Measurements from ENCODE around the gene FAM193B.

FAM193B gene

DNA sequence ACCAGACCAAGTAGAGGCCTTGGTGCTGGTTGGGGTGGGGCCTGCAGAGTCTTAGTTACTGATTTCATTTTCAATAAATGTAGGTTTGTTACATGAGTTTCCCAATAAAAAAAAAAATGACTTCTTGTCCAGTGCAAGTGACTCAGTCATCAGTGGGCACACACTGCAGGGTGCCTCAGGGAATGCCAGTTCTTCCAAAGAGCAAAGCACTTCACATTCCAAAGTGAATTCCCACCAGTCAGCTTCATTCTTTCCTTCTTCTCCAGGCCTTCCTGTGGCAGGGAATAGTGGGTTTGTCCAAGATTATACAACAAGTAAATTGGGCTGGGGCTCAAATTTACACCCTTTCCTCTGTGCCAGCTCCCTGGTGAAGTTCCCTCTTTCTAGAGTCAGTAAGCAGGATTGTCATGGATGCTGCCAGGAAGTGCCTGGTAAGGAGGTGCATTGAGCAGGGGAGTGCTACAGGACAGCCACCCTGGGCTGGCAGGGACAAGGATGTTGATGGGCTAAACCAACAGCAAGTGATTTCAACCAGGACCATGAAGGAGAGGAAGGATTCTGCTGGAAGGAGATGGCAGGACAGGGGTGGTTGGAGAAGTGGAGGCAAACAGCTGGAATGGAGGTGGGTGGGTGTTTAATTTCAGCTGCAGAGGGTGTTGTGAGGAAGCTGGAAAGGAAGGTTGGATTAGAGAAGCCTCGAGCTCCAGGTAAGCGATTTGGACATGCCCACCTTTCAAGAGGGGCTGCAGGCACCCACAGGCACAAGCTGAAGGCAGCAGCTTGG is 41.8 kb upstream of the FAM193B start:
- DNase-seq: peak in 1 of 2 donors; percentile 32
- Histone ChIP-seq H3K27me3 (no peaks in the 10 kb centered on the region), H3K4me1 (peaks cover 0 to 36% (median 29%) of the 10 kb centered on the region in 4 donors), H3K27ac (no peak overlapping the region), H3K36me3 (peaks cover 30 to 37% (median 33%) of the 10 kb centered on the region in 3 donors), H3K4me3 (no peak overlapping the region), H3K9me3 (no peaks in the 10 kb centered on the region)
- intact Hi-C loops (cut with DNase I; ENCODE audit: low total_unique reads): loop anchor here (10.0 kb wide), 1 partner anchor 559 kb away; the partner anchor contains the start of gene NHP2
- TF ChIP-seq, protein P1, sequence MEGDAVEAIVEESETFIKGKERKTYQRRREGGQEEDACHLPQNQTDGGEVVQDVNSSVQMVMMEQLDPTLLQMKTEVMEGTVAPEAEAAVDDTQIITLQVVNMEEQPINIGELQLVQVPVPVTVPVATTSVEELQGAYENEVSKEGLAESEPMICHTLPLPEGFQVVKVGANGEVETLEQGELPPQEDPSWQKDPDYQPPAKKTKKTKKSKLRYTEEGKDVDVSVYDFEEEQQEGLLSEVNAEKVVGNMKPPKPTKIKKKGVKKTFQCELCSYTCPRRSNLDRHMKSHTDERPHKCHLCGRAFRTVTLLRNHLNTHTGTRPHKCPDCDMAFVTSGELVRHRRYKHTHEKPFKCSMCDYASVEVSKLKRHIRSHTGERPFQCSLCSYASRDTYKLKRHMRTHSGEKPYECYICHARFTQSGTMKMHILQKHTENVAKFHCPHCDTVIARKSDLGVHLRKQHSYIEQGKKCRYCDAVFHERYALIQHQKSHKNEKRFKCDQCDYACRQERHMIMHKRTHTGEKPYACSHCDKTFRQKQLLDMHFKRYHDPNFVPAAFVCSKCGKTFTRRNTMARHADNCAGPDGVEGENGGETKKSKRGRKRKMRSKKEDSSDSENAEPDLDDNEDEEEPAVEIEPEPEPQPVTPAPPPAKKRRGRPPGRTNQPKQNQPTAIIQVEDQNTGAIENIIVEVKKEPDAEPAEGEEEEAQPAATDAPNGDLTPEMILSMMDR (IDR thresholded peaks at IDR 0.05): no peak

- peak in 1 of 2 donors; percentile 54 for DNase-seq
- Histone ChIP-seq H3K36me3 (peaks cover 30 to 37% (median 33%) of the 10 kb centered on the region in 3 donors), H3K4me3 (no peak overlapping the region), H3K27ac (no peak overlapping the region), H3K9me3 (no peaks in the 10 kb centered on the region), H3K4me1 (peaks cover 0 to 28% (median 22%) of the 10 kb centered on the region in 4 donors), H3K27me3 (peaks cover 0 to 6% of the 10 kb centered on the region in 2 donors)
- intact Hi-C loops (cut with DNase I; ENCODE audit: low total_unique reads): loop anchor here (10.0 kb wide), 1 partner anchor 560 kb away; the partner anchor contains the start of gene NHP2
- TF ChIP-seq, protein P1 (IDR thresholded peaks at IDR 0.05): no peak
Measured at GRCh38 chr5:177595026-177595585, 40.7 kb upstream of the FAM193B start.

DNA sequence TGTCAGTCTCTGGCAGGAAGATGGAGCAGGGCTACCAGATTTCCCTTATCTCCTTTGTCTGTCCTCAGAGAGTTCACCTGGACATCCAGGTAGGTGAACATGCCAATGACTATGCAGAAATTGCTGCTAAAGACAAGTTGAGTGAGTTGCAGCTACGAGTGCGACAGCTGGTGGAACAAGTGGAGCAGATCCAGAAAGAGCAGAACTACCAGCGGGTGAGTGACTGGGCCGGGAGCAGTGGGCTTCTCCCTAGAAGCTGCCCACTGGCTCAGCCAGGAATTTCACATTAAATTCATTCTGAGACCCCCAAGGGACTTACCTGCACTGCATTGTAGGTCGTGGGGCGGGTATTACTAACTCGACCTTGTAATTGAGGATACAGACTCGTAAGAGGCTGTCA is 39.7 kb upstream of the FAM193B start:
- Histone ChIP-seq H3K9me3 (no peaks in the 10 kb centered on the region), H3K4me3 (no peak overlapping the region), H3K36me3 (peaks cover 30 to 37% (median 33%) of the 10 kb centered on the region in 3 donors), H3K4me1 (peaks cover 0 to 23% (median 19%) of the 10 kb centered on the region in 4 donors), H3K27ac (no peak overlapping the region), H3K27me3 (peaks cover 0 to 14% of the 10 kb centered on the region in 2 donors)
- intact Hi-C loops (cut with DNase I; ENCODE audit: low total_unique reads): loop anchor here (10.0 kb wide), 1 partner anchor 561 kb away; the partner anchor contains the start of gene NHP2
- TF ChIP-seq, protein P1 (IDR thresholded peaks at IDR 0.05): no peak
- DNase-seq: peak in 1 of 2 donors; percentile 12

GRCh38 chr5:177593511-177593910 is 39.1 kb upstream of the FAM193B start:
- DNase-seq: peak in 1 of 2 donors; percentile 42
- H3K4me3 ChIP-seq: peak overlapping the region in 1 of 2 donors; percentile 99
- intact Hi-C loops (cut with DNase I; ENCODE audit: low total_unique reads): loop anchor here (10.0 kb wide), 1 partner anchor 561 kb away; the partner anchor contains the start of gene NHP2

DNA sequence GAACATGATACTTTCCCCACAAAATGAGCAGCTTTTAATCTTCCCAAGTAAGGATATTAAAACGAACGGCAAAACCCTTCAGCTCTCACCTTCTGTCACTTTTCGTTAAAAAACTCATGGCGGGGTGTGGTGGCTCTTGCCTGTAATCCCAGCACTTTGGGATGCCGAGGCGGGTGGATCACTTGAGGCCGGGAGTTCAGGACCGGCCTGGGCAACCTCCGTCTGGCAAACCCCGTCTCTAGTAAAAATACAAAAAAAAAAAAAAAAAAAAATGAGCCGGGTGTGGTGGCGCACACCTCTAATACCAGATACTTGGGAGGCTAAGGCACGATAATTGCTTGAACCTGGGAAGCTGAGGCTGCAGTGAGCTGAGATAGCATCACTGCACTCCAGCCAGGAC is 38.5 kb upstream of the FAM193B start:
- peaks cover 0 to 23% of the 10 kb centered on the region in 2 donors for H3K27me3 ChIP-seq
- intact Hi-C loops (cut with DNase I; ENCODE audit: low total_unique reads): loop anchor here (10.0 kb wide), 1 partner anchor 562 kb away; the partner anchor contains the start of gene NHP2
- H3K4me1 ChIP-seq: peaks cover 0 to 18% (median 16%) of the 10 kb centered on the region in 4 donors
- peak overlapping the region; percentile 91 to 99 for H3K4me3 ChIP-seq
- peak overlapping the region; percentile 81 to 84 for H3K27ac ChIP-seq
- H3K9me3 ChIP-seq: no peaks in the 10 kb centered on the region
- peak in 1 of 2 donors; percentile 13 for DNase-seq
- H3K36me3 ChIP-seq: peaks cover 30 to 37% (median 33%) of the 10 kb centered on the region in 3 donors
- TF ChIP-seq, protein P1 (IDR thresholded peaks at IDR 0.05): no peak

More at GRCh38 chr5:177593511-177593910, 39.1 kb upstream of the FAM193B start:
- TF ChIP-seq, protein P1 (IDR thresholded peaks at IDR 0.05): no peak
- Histone ChIP-seq H3K27me3 (peaks cover 0 to 20% of the 10 kb centered on the region in 2 donors), H3K4me1 (peaks cover 0 to 18% (median 16%) of the 10 kb centered on the region in 4 donors), H3K9me3 (no peaks in the 10 kb centered on the region), H3K36me3 (peaks cover 30 to 37% (median 33%) of the 10 kb centered on the region in 3 donors), H3K27ac (no peak overlapping the region)
